Measurements from ENCODE around the gene LIPH.

DNA sequence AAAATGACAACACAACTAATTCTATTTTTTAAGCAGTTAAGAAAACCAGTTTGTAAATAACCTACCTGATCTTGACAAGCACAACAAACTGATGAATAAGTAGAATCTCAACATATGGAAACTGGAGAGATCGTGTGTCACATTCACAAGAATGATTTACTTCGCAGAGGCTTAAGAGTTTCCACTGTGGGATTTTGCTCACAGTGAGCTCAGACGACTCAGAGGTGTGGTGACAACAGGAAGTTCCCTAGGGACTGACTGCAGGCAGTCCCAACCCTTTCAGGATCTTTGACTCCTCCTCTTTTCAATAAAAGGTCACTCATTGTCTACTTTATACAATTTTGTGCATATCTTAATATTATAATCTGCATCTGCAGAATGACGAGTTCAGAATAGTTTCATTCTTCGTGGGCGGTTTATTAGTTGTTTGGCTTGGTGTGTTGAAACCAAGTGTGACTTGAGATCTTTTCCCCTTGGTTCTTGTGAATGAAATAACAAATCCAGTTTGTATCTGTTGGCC, at the start of gene LIPH:
- TF ChIP-seq CTCF (IDR thresholded peaks at IDR 0.05) (peak in 1 of 3 experiments; percentile 7), POLR2A (IDR thresholded peaks at IDR 0.05) (no peak)

Measured in testis (tissue), 2 donors.